Heart right ventricle (tissue), 16 donors: ENCODE results near the gene HIGD1B. TPM values are rescaled to one million over a fixed set of nuclear protein-coding genes. Genes with fewer than 3 reads are reported as not detected.
A peak's percentile ranks its signal among the peaks of the same experiment; 100 is the strongest.

Experiments
- ATAC-seq, 8 donors: fragments of 200-7000 bp; cut with Tn5 transposase; one replicate each; pipeline ENCODE4 v1.9.1; 2020; ENCODE audit warnings: mild to moderate bottlenecking in 8 of 8, moderate library complexity in 8 of 8, moderate number of reproducible peaks in 1 of 8
- DNase-seq, 2 donors: peaks; one replicate each; pipeline ENCODE4 v3.0.0-alpha.2; 2020
- H3K27ac ChIP-seq, 10 donors: fragments of 200-600 bp; sonication (generic) in 2 of 10; one replicate each; pipeline versions ENCODE4 v1.5.0 to v1.8.0; 2020 to 2022; ENCODE audit warnings: mild to moderate bottlenecking in 3 of 10
- H3K27me3 ChIP-seq, 7 donors: fragments of 200-600 bp; one replicate each; pipeline ENCODE4 v1.8.0; 2021 to 2022; ENCODE audit warnings: mild to moderate bottlenecking in 2 of 7
- H3K36me3 ChIP-seq, 9 donors: fragments of 200-600 bp; sonication (generic) in 1 of 9; one replicate each; pipeline versions ENCODE4 v1.5.0 to v1.8.0; 2020 to 2022; ENCODE audit warnings: mild to moderate bottlenecking in 2 of 9
- H3K4me1 ChIP-seq, 9 donors: fragments of 200-600 bp; sonication (generic) in 1 of 9; one replicate each; pipeline versions ENCODE4 v1.5.0 to v1.8.0; 2020 to 2022; ENCODE audit warnings: mild to moderate bottlenecking in 4 of 9
- H3K4me3 ChIP-seq, 10 donors: fragments of 200-600 bp; sonication (generic) in 2 of 10; one replicate each; pipeline versions ENCODE4 v1.5.0 to v1.8.0; 2020 to 2022; ENCODE audit warnings: mild to moderate bottlenecking in 7 of 10, moderate library complexity in 2 of 10
- H3K9me3 ChIP-seq, 11 donors: fragments of 200-600 bp in 10 of 11; sonication (generic) in 2 of 11; one replicate each; pipeline versions ENCODE4 v1.5.0 to v1.8.0; 2013 to 2022; ENCODE audit warnings: mild to moderate bottlenecking in 2 of 11, control low read depth in 1 of 11, moderate library complexity in 1 of 11
- WGBS, 2 donors: extraction: QIAGEN DNeasy Blood & Tissue Kit; methylation state at CpG; one replicate each; pipeline ENCODE4 v1.1.7; 2013; ENCODE audit warnings: inconsistent platforms in 1 of 2; 5-methylcytosine and 5-hydroxymethylcytosine counted together
- intact Hi-C, 10 donors: fragments of 100-400 bp; cut with DNase I; formaldehyde crosslinking; loops; one replicate each; pipeline versions ENCODE4 v1.11.1 to v1.14.2; 2022
- polyA plus RNA-seq, 2 donors: library from polyadenylated mRNA; stranded (reverse); fragments of 200-250 nt; gene quantifications; one replicate each; pipeline ENCODE4 v1.2.3, GENCODE V29; 2013
- total RNA-seq, 10 donors: library from RNA; stranded (reverse); fragmentation: NEBNext Ultra II Directional in 3 of 10; extraction: Animal tissue kit (Norgen Biotek cat#: 25700) in 3 of 10; gene quantifications; one replicate each; pipeline versions ENCODE4 v1.2.1 to v1.2.4, GENCODE V29; 2021 to 2023
- TF ChIP-seq, protein P1 (sequence below), 9 donors: fragments of 200-600 bp; sonication (generic) in 2 of 9; IDR thresholded peaks; one replicate each; pipeline versions ENCODE4 v1.5.0 to v1.8.0; 2021 to 2022; ENCODE audit warnings: antibody characterized with exemption in 9 of 9, mild to moderate bottlenecking in 5 of 9, moderate library complexity in 1 of 9
- donor health status: Arrhythmogenic right ventricular cardiomyopathy.
- donor health status: ischemic (EF 13 %, LVEDD 7.1; RV severe dilation, severe dysfunction).
- donor health status: healthy with polysubstance abuse.
- donor health status: DM: no; HTN: yes; CAD: no.
- donor health status: DM: no; HTN: no; CAD: no.
- donor health status: ischemic (EF 25% LVEDD 6.9; RV normal size, moderate dysfunction).
- donor health status: ischemic (EF 25% LVEDD 5.7; RV mildly dilated, moderate dysfunction).
- donor health status: healthy.
- donor health status: DM: yes; HTN: yes; CAD: no.
- donor health status: Ischemic cardiomyopathy.
- donor health status: ischemic (EF 35%, LVEDD 5.7; RV mildly dilated, moderate dysfunction).
- donor health status: nonischemic (EF 11% LVEDD 7.7; RV severe dilation, severe dysfunction).
- donor health status: DM: yes; HTN: yes; CAD: no.
- donor health status: PGD.
- donor health status: ischemic (EF 29% LVEDD 5.4; RV normal size, mild dysfunction).
- donor health status: nonischemic (EF 23%, LVEDD 6.1; RV moderate dilation, normal function).

Gene HIGD1B
- total and polyA plus RNA-seq, 12 donors, result 4.7 to 61.9 (median 9.4) TPM

DNA sequence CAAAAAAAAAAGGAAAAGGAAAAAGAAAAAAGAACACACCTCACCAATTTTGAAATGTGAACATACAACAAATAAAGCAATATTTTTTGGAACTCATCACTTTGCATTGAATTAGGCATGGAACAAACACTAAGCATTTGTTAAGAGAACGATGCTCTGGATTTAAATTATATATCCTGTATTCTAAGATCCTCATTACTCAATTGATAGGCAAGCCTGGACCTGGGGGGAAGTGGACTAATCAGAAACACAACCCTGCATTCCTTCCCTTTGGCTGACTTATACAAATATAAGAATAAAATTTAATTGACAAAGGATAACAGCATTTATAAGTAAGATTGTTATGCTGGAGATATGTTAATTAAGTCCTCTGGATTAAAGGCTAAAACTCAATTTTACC is 19.8 kb upstream of the HIGD1B start:
- DNase-seq (no peak), ATAC-seq (no peak)
- Histone ChIP-seq H3K27ac (peak overlapping the region in 4 of 10 donors; percentile 26 to 94 (median 92)), H3K36me3 (no peaks in the 10 kb centered on the region), H3K27me3 (peaks cover 0 to 80% (median 15%) of the 10 kb centered on the region in 7 donors), H3K4me3 (peak overlapping the region in 7 of 10 donors; percentile 70 to 86 (median 81)), H3K9me3 (no peaks in the 10 kb centered on the region), H3K4me1 (peaks cover 0 to 37% (median 17%) of the 10 kb centered on the region in 9 donors)
- TF ChIP-seq, protein P1, sequence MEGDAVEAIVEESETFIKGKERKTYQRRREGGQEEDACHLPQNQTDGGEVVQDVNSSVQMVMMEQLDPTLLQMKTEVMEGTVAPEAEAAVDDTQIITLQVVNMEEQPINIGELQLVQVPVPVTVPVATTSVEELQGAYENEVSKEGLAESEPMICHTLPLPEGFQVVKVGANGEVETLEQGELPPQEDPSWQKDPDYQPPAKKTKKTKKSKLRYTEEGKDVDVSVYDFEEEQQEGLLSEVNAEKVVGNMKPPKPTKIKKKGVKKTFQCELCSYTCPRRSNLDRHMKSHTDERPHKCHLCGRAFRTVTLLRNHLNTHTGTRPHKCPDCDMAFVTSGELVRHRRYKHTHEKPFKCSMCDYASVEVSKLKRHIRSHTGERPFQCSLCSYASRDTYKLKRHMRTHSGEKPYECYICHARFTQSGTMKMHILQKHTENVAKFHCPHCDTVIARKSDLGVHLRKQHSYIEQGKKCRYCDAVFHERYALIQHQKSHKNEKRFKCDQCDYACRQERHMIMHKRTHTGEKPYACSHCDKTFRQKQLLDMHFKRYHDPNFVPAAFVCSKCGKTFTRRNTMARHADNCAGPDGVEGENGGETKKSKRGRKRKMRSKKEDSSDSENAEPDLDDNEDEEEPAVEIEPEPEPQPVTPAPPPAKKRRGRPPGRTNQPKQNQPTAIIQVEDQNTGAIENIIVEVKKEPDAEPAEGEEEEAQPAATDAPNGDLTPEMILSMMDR (IDR thresholded peaks at IDR 0.05), result no peak
- intact Hi-C loops, result loop anchor here in 2 of 10 donors (2.0 to 5.0 kb wide), 2 partner anchors 41 to 47 kb away; no protein-coding TSS in a partner anchor
- 52 to 53% methylated on average over 1 of the region's 1 CpG for WGBS, 2 donors

DNA sequence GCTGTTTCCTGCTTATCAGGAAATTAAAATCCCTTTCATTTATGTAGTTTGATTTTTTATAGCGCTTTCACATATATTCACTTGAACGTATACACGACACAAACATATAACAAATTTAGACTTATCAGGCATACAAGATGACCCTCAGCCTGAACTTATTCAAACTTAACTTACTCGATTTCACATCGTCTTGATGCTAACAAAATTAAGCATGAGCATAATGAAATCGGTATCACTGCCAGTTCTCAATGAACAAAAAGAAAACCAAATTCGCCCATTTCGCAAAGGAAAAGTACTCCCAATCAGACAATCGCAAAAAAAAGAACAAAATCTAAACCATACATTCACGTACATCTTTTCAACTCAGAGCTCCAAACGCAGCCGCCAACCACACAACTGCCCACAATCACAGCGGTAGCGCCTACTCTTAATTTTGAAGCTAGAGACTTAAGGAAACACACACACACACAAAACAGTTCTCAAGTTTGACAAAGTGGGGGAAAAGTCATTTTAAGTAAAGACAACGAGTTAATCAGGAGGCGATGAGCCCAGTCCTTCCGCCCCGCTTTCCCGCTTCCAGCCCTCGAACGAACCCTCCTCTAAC is 18.7 kb upstream of the HIGD1B start:
- Histone ChIP-seq H3K27ac (peak overlapping the region; percentile 84 to 94 (median 90)), H3K9me3 (no peaks in the 10 kb centered on the region), H3K4me1 (peaks cover 0 to 31% (median 17%) of the 10 kb centered on the region in 9 donors), H3K36me3 (no peaks in the 10 kb centered on the region), H3K27me3 (peaks cover 0 to 83% (median 15%) of the 10 kb centered on the region in 7 donors), H3K4me3 (peak overlapping the region; percentile 46 to 86 (median 75))
- TF ChIP-seq, protein P1 (IDR thresholded peaks at IDR 0.05), result no peak
- ATAC-seq (peak in 2 of 8 donors; percentile 5 to 6), DNase-seq (no peak)
- 1% methylated on average over 21 of the region's 21 CpGs for WGBS, 2 donors
- intact Hi-C loops, result loop anchor here in 2 of 10 donors (2.0 to 5.0 kb wide), 2 partner anchors 42 to 48 kb away; no protein-coding TSS in a partner anchor

DNA sequence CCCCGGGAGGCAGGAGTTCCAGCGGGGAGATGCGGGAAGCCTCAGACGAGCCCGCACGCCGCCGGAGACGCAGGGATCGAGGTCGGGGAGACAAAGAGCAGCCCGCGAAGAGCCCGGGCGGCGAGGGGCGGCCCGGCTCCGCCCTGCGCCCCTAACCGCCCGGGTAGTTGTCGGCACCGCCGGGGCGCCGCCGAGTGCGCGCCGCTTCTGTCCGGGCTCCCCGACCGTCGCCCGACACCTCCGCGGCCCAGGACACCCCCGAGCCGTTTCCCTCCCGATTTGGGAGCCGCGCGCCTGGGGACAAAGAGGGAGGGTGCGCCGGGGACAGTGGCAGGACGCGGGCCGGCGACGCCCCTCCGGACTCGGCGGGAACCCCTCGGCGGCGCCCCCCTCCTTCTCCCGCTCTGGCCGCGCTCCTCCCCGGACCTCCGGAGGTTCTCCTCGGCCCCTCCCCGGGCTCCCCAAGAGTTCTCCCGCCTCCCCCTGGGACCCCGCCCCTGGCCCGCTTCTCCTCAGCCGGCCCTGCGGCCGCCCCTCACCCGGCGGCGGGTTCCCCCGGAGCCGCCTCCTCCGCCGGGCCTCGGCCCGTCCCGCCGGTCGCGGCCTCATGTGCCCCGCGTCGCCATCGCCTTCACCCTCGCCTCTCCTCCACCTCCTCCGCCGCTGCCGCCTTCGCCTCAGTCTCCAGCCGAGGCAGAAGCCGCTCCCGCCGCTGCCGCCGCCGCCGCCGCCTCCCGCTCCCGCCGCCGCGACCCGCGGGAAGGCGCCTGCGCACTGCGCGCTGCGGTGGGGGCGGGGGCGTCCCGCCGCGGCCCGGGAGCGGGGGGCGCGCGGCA is 17.9 kb upstream of the HIGD1B start, which contains the start of gene GJC1:
Gene GJC1 (minus strand): TSS at position 765 of the 836 bp plus-strand sequence. CDS start 24,470 bp downstream, outside the sequence.
- Histone ChIP-seq H3K36me3 (no peaks in the 10 kb centered on the region), H3K4me1 (peaks cover 0 to 31% (median 17%) of the 10 kb centered on the region in 9 donors), H3K9me3 (no peaks in the 10 kb centered on the region), H3K27me3 (peaks cover 0 to 84% (median 15%) of the 10 kb centered on the region in 7 donors), H3K4me3 (peak within 1 kb of the TSS; percentile 46 to 86 (median 75)), H3K27ac (peak within 1 kb of the TSS; percentile 84 to 94 (median 90))
- 0% methylated on average over 95 to 121 of the region's 123 CpGs for WGBS, 2 donors
- TF ChIP-seq, protein P1 (IDR thresholded peaks at IDR 0.05), result no peak
- intact Hi-C loops, result loop anchor here in 7 of 10 donors (2.0 to 5.0 kb wide), 4 partner anchors 42 to 52 kb away; no protein-coding TSS in a partner anchor
- ATAC-seq (peak; percentile 48 to 78 (median 72)), DNase-seq (peak; percentile 38 to 62)
